ENCODE results near the gene FBXW8.

Gene FBXW8

DNA sequence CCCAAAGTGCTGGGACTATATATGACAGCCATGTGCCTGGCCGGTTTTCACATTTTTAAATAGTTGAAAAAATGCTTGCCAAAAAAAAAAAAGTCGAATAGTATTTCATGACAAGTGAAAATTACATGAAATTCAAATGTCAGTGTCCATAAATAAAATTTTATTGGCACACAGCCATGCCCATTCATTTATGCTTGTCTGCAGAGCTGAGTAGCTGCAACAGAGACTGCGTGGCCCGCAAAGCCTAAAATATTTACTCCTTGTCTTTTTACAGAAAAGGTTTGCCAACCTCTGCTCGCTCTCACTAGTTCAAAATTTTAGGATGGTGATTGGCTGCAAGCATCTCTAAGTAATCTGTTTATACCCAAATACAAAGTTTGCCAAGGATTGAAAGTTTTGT lies 139.3 kb downstream of the FBXW8 start:
- H3K4me1 ChIP-seq: peaks cover 6 to 42% (median 17%) of the 10 kb centered on the region in 4 donors
- peaks cover 0 to 10% of the 10 kb centered on the region in 2 donors for H3K27me3 ChIP-seq
- H3K9me3 ChIP-seq: no peaks in the 10 kb centered on the region
- H3K4me3 ChIP-seq: no peak overlapping the region
- H3K27ac ChIP-seq: no peak overlapping the region
- DNase-seq: no peak
- intact Hi-C loops (cut with DNase I; ENCODE audit: low total_unique reads): no loop called here
- H3K36me3 ChIP-seq: no peaks in the 10 kb centered on the region
- TF ChIP-seq, protein P1, sequence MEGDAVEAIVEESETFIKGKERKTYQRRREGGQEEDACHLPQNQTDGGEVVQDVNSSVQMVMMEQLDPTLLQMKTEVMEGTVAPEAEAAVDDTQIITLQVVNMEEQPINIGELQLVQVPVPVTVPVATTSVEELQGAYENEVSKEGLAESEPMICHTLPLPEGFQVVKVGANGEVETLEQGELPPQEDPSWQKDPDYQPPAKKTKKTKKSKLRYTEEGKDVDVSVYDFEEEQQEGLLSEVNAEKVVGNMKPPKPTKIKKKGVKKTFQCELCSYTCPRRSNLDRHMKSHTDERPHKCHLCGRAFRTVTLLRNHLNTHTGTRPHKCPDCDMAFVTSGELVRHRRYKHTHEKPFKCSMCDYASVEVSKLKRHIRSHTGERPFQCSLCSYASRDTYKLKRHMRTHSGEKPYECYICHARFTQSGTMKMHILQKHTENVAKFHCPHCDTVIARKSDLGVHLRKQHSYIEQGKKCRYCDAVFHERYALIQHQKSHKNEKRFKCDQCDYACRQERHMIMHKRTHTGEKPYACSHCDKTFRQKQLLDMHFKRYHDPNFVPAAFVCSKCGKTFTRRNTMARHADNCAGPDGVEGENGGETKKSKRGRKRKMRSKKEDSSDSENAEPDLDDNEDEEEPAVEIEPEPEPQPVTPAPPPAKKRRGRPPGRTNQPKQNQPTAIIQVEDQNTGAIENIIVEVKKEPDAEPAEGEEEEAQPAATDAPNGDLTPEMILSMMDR (IDR thresholded peaks at IDR 0.05): no peak

DNA sequence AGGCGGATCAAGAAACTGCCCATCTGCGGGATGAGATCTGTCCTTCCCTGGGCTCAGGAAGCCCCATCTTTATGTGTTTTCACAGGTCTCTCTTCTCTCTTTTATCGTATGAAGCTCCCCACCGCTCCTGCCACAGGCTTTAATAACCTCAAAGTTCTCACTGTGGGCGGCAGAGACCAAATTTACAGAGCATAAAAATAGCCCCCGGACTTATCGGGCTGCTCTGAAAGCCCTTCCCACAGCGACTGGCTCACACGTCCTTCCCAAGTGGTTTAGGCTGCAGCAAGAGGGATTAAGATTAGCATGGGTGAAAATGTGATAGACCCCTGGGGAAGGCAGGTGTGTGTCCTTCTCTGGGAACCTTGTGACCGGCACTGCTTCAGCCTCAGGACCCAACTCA lies 140.6 kb downstream of the FBXW8 start:
- H3K4me1 ChIP-seq: peaks cover 6 to 42% (median 17%) of the 10 kb centered on the region in 4 donors
- H3K27me3 ChIP-seq: peaks cover 0 to 10% of the 10 kb centered on the region in 2 donors
- no peak overlapping the region for H3K4me3 ChIP-seq

DNA sequence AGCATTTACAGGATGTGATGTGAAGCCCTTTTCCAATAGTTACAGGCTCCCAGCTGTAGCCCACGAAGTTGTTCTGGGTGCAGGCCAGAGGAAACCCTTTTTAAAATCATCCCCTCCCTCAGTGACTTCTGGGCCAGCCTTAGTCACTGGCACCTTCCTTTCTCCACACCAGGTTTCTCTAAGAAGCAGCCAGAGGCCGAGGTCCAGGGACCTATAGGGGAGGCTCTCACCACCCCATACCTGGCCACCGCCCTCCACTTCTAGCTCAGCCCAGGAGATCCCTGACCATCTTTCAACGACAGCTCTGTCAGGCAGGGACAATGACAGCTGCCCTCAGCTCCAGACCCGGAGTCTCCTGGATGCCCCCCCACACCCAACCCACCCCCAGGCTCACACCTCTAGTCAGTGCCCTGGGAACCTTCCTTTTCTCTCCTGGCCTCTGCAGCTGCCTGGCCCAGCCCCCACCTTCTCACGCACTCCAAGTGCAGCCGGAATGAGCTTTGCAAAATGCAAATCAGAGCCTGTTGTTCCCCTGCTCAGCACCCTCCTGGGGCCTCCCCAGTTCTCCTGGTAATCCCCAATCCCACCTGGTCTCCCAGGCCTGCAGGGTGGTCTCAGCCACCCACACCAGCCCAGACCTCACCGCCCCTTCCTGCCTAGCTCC lies 141.8 kb downstream of the FBXW8 start:
- H3K27ac ChIP-seq: no peak overlapping the region
- DNase-seq: no peak
- intact Hi-C loops (cut with DNase I; ENCODE audit: low total_unique reads): no loop called here

More for the DNA sequence above, 140.6 kb downstream of the FBXW8 start:
- Histone ChIP-seq H3K9me3 (no peaks in the 10 kb centered on the region), H3K36me3 (no peaks in the 10 kb centered on the region), H3K27ac (no peak overlapping the region)
- DNase-seq: no peak
- intact Hi-C loops (cut with DNase I; ENCODE audit: low total_unique reads): no loop called here
- TF ChIP-seq, protein P1 (IDR thresholded peaks at IDR 0.05): no peak

DNA sequence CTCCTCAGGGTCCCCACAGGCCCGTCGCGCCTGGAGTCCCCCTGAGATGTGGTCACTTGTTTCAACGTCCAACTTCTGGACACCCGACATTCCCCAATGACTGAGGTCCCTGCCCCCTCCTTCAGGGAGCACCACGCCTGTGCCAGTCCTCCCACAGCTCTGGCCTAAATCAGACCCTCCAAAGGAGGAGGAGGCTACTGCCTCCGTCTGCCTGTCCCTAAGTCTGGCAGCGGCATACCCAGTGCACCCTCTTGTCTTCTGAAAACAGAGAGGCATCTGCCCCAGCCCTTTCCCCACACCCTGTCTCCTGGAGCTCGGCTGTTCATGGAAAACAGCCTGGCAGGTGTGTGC lies 142.3 kb downstream of the FBXW8 start:
- peaks cover 0 to 10% of the 10 kb centered on the region in 2 donors for H3K27me3 ChIP-seq
- H3K9me3 ChIP-seq: no peaks in the 10 kb centered on the region
- intact Hi-C loops (cut with DNase I; ENCODE audit: low total_unique reads): no loop called here
- H3K36me3 ChIP-seq: no peaks in the 10 kb centered on the region
- DNase-seq: no peak
- TF ChIP-seq, protein P1 (IDR thresholded peaks at IDR 0.05): no peak
- H3K4me1 ChIP-seq: peaks cover 6 to 36% (median 15%) of the 10 kb centered on the region in 4 donors
- H3K27ac ChIP-seq: no peak overlapping the region
- H3K4me3 ChIP-seq: no peak overlapping the region

More for the DNA sequence above, 141.8 kb downstream of the FBXW8 start:
- TF ChIP-seq, protein P1 (IDR thresholded peaks at IDR 0.05): no peak
- H3K36me3 ChIP-seq: no peaks in the 10 kb centered on the region
- H3K27me3 ChIP-seq: peaks cover 0 to 10% of the 10 kb centered on the region in 2 donors
- H3K4me1 ChIP-seq: peaks cover 6 to 42% (median 17%) of the 10 kb centered on the region in 4 donors
- H3K9me3 ChIP-seq: no peaks in the 10 kb centered on the region
- no peak overlapping the region for H3K4me3 ChIP-seq

DNA sequence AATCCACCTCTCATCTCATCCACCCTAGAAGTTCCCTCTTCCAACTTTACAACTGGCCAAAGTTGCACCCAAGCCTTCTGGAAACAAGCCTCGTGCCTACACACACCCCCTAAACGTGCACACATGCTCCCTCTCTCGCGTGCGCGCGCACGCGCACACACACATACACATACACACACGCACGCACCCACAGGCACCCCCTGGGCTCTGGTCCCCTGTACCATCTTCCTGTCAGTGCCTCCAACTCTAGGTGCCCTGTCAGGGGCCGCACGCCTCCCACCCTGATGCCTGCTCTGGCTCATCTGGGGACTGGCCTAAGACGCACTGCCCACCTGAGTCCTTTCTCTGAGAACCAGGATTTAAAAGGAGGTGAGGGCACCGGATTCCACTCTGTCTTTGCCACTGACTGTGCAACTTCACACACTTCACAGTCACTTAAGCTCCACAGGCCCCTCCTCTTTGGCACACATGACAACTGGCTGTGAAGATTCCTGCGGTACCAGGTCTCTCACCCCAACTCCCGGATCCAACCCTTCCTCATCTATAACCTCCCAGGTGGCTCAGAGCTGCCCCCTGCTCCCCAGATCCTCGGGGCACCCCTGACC lies 142.9 kb downstream of the FBXW8 start:
- intact Hi-C loops (cut with DNase I; ENCODE audit: low total_unique reads): no loop called here
- Histone ChIP-seq H3K27ac (no peak overlapping the region), H3K9me3 (no peaks in the 10 kb centered on the region), H3K4me1 (peaks cover 2 to 30% (median 8%) of the 10 kb centered on the region in 4 donors), H3K36me3 (no peaks in the 10 kb centered on the region), H3K27me3 (peaks cover 0 to 10% of the 10 kb centered on the region in 2 donors), H3K4me3 (no peak overlapping the region)
- no peak for DNase-seq
- TF ChIP-seq, protein P1 (IDR thresholded peaks at IDR 0.05): no peak

Data from tibial artery (tissue), 4 donors.